ENCODE results near the gene FGF14.
A peak's percentile ranks its signal among the peaks of the same experiment; 100 is the strongest.

FGF14 gene

GRCh38 chr13:102395939-102396338 lies 5.9 kb downstream of the FGF14 start:
- no peak for TF ChIP-seq CTCF (IDR thresholded peaks at IDR 0.05; ENCODE audit: insufficient read depth, low read length, poor library complexity, severe bottlenecking)
- Histone ChIP-seq H3K36me3 (ENCODE audit: control insufficient read depth, insufficient read depth, low read length) (no peaks in the 10 kb centered on the region), H3K4me3 (replicated peaks; ENCODE audit: low read depth, low read length) (no peak overlapping the region), H3K27me3 (replicated peaks; ENCODE audit: control insufficient read depth, insufficient read depth, low read length) (no peaks in the 10 kb centered on the region; the same call in 1 of the 2 replicates)
- DNase-seq (ENCODE audit: extremely low read depth, insufficient read length) = no peak

- DNase-seq (ENCODE audit: extremely low read depth, insufficient read length) = no peak
- TF ChIP-seq CTCF (IDR thresholded peaks at IDR 0.05; ENCODE audit: insufficient read depth, low read length, poor library complexity, severe bottlenecking) = no peak
- Histone ChIP-seq H3K36me3 (ENCODE audit: control insufficient read depth, insufficient read depth, low read length) (no peaks in the 10 kb centered on the region), H3K4me3 (replicated peaks; ENCODE audit: low read depth, low read length) (peak overlapping the region; percentile 91), H3K27me3 (replicated peaks; ENCODE audit: control insufficient read depth, insufficient read depth, low read length) (no peaks in the 10 kb centered on the region; the same call in 1 of the 2 replicates)
Measured at GRCh38 chr13:102395174-102395573, 6.7 kb downstream of the FGF14 start.

- H3K27me3 ChIP-seq (replicated peaks; ENCODE audit: control insufficient read depth, insufficient read depth, low read length) = no peaks in the 10 kb centered on the region; the same call in 1 of the 2 replicates
- no peaks in the 10 kb centered on the region for H3K36me3 ChIP-seq (ENCODE audit: control insufficient read depth, insufficient read depth, low read length)
- peak; percentile 68 for TF ChIP-seq CTCF (IDR thresholded peaks at IDR 0.05; ENCODE audit: insufficient read depth, low read length, poor library complexity, severe bottlenecking)
- peak overlapping the region; percentile 91 for H3K4me3 ChIP-seq (replicated peaks; ENCODE audit: low read depth, low read length)
- DNase-seq (ENCODE audit: extremely low read depth, insufficient read length) = peak; percentile 94
Measured at GRCh38 chr13:102394158-102395053, 7.4 kb downstream of the FGF14 start.

GRCh38 chr13:102392481-102393209 lies 9.2 kb downstream of the FGF14 start:
- DNase-seq (ENCODE audit: extremely low read depth, insufficient read length) = no peak
- no peaks in the 10 kb centered on the region for H3K27me3 ChIP-seq (replicated peaks; ENCODE audit: control insufficient read depth, insufficient read depth, low read length)
- no peaks in the 10 kb centered on the region for H3K36me3 ChIP-seq (ENCODE audit: control insufficient read depth, insufficient read depth, low read length)
- no peak overlapping the region for H3K4me3 ChIP-seq (replicated peaks; ENCODE audit: low read depth, low read length)
- TF ChIP-seq CTCF (IDR thresholded peaks at IDR 0.05; ENCODE audit: insufficient read depth, low read length, poor library complexity, severe bottlenecking) = no peak

- Histone ChIP-seq H3K36me3 (ENCODE audit: control insufficient read depth, insufficient read depth, low read length) (no peaks in the 10 kb centered on the region), H3K27me3 (replicated peaks; ENCODE audit: control insufficient read depth, insufficient read depth, low read length) (no peaks in the 10 kb centered on the region), H3K4me3 (replicated peaks; ENCODE audit: low read depth, low read length) (no peak overlapping the region)
- TF ChIP-seq CTCF (IDR thresholded peaks at IDR 0.05; ENCODE audit: insufficient read depth, low read length, poor library complexity, severe bottlenecking) = no peak
- DNase-seq (ENCODE audit: extremely low read depth, insufficient read length) = no peak
Measured at GRCh38 chr13:102386461-102386860, 15.4 kb downstream of the FGF14 start.
